Activated CD8-positive, alpha-beta memory T cell treated with anti-CD3 and anti-CD28 coated beads for 24 hours (primary cell): ENCODE results near the gene USP24.
"Not testable (repeated sequence)": the region's sequence is repeated elsewhere in the genome, so short reads cannot be mapped to it uniquely, and the experiment has no call there.

Experiments
- DNase-seq: peaks from one replicate; pipeline ENCODE4 v3.0.0-alpha.2; 2020

Gene USP24

GRCh38 chr1:55225228-55225627 lies 10.1 kb upstream of the USP24 start:
- no peak for DNase-seq

DNA sequence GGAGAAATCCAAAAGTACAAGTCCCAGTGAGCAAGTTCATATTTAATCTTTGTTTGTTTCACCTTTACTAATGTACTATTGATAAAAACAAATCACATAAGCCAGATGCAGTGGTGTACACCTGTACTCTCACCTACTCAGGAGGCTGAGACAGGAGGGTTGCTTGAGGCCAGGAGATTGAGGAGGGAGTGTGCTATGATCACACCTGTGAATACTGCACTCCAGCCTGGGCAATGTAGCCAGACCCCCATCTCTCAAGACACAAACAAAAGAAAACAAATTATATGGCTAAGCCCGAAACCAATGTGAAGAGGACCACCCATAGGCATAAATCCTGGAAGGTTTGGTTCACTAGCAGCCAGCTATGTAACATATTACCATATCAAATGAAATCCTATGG lies 9.6 kb upstream of the USP24 start:
- DNase-seq = no peak

- DNase-seq = no peak
Observed at GRCh38 chr1:55222152-55222551, 7.0 kb upstream of the USP24 start.

DNA sequence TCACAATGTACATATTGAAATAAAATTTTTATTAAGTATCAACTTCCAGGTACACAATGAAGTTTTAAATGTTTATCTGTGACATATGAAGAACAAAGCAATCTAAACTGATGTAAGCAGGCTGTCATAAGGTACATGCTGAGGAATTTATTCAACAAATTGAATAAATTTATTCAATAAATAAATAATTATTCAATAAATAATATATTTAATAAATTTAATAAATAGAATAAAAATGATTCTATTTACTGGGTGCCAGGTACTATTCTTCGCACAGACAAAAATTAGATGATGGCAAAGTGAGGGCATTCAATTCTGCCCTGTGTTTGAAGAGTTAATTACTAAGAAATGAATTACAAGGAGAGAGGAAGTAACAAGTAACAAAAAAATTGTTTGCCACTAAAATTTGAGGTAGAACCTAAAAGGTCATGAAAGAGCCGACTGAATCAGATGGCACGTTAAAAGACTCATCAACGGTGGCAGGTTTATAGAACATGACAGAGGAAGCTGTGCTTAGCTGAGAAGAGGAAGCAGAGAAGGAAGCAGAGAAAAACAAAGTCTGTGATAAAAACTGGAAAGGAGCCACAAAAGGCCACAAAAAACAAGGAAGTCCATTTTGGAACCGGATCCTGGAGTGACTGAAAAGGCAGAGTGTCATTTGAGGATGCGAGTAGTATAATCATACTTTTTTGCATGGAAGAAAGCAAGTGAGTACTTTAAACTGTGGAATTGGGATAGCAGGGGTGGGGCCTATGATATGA lies 2.2 kb upstream of the USP24 start:
- DNase-seq = no peak

DNA sequence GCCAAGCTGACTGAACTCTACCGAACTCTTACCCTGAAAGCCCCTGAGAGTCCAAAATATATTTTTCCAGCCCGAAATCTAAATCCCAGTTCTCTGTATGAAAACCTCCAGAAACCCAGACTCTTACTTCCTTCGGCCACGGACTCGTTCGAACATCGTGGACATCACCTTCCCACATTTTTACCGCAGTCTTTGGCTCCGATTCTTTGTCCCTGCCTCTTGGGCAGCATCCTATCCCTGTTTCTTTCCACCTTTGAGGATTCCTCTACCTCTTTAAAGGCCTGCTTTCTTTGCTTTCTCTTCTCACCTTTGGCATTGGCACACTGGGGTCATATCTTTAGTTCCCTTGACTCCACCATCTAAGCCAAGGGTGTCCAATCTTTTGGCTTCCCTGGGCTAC lies 932 bp upstream of the USP24 start:
- no peak for DNase-seq

- DNase-seq = no peak
Observed at GRCh38 chr1:55214934-55215193, 300 bp downstream of the USP24 start.

GRCh38 chr1:55214212-55214933 lies 791 bp downstream of the USP24 start:
- DNase-seq = peak; percentile 75

DNA sequence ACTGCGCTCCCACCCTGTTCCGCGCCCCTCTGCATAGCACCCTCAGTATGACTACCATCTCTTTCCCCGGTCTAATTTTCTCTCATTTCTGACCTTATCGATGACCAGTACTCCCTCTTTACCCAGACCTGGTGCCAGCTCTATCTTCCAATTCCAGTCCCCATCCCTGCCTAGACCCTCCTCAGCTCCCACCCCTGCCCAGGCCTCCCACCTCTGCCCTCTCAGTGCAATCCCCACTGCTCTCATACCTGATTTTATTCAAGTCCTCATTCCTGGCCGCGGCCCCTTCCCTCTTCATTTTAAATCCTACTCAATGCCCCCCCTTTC lies 1.3 kb downstream of the USP24 start:
- peak; percentile 66 for DNase-seq

- no peak for DNase-seq
Observed at GRCh38 chr1:55213151-55213884, 1.8 kb downstream of the USP24 start.

DNA sequence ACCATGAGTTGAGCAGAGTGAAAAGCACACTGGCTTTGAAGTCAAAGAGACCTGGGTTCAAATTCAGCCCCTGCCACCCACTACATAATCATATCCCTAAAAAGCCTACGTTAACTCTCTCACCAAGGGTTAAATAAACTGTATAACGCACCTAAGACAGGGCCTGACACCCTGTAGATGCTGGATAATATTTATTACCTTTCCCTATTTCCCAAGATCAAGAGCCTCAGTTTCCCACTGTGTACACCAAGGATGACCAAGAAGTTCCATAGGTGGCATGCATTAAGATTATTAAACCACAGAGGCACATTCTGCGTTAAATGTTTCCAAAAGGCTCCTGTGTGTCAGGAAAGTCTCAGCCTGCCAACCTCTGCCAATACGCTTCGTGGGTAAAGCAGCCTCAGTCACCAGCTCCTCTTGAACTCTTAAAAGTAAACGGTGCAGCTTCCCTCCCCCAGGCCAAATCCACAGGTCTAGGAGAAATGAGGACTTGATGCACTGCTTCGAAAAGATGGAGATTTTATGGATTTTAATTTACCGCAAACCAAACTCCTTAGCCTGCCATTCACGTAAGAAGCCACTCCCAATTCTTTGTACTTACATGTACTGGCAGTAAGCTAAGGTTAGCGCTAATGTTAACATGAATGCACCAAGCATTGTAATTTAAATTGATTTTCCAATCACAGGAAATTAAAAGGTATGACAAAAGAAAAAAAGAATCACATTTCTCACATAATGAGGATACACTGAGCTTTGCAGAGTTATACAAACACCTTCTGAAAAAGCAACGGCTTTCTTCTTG lies 2.6 kb downstream of the USP24 start:
- DNase-seq = no peak

- no peak for DNase-seq
Observed at GRCh38 chr1:55211863-55212262, 3.3 kb downstream of the USP24 start.

- no peak for DNase-seq
Observed at GRCh38 chr1:55210990-55211801, 4.0 kb downstream of the USP24 start.

DNA sequence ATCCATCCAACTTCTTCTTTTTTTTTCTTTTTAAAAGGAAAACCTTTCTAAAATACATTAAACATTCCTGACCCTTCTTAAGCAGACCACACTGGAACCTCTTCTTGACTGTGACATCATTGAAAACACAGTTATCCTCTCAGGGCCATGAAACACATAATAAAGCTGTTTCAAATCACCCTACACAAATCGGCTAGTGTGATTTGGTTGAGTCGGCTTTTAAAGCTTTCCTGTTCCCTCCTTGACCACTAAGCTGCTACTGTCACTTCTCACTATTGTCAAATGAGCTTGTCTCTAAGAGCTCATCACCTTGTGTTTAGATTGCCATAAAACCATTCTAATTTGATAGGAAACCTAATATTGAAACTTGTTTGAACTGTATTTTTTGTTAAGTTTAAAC lies 5.9 kb downstream of the USP24 start:
- no peak for DNase-seq

DNA sequence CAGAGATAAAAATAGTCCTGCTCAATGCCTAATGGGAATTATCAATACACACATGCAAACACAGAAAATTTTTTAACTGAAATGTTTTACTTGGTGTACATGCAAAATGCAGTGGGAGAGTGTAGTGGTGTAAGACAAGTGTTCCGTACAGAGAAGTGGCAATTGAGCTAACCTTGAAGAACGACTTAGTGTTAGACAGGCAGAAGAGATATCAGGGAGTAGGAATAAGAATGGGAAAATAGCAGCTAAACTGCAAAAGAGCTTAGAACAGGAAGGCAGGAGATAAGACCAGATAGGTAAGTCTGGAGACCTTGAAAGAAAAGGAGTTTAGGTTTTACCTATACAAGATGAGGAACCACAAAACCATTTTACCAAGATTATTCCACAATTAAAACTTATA lies 9.0 kb downstream of the USP24 start:
- no peak for DNase-seq

GRCh38 chr1:55204997-55205396 lies 10.2 kb downstream of the USP24 start:
- DNase-seq = no peak

- no peak for DNase-seq
Observed at GRCh38 chr1:55203064-55203463, 12.1 kb downstream of the USP24 start.

DNA sequence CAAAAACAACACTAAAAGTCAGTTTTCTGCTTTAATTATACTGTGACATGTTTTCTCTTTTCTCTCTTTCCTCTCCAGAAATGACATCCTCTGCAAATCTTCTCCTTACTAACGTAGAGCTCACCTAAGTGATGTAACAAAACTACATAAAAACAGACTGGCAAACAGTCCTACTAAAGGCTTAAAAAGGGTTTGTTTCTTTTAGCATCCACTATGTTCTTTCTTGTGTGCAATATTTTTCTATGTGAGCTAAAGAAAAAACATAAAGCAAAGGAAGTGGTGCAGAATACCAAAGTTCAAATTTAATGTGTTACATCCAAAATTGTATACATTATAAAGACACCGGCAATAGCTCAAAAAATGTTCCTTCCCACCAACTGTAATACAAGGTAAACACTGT lies 14.5 kb downstream of the USP24 start:
- DNase-seq = no peak

GRCh38 chr1:55199735-55200134 lies 15.4 kb downstream of the USP24 start:
- DNase-seq = not testable (repeated sequence)

DNA sequence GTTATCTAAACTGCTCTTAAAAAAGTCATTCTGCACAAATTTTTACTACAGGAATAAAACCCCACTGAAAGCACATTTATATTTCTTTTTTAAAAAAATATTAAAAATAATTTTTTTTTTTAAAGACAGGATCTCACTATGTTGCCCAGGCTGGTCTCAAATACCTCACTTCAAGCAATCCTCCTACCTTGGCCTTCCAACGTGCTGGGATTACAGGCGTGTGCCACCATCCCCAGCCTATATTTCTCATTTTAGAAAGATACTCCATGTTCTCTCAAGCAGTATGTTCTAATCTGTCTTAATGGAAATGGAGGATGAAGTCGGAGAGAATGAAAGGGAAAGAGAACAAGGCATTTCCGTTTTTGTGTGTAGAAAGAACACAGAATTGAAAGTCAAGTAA lies 17.1 kb downstream of the USP24 start:
- no peak for DNase-seq

GRCh38 chr1:55197099-55197498 lies 18.1 kb downstream of the USP24 start:
- no peak for DNase-seq

DNA sequence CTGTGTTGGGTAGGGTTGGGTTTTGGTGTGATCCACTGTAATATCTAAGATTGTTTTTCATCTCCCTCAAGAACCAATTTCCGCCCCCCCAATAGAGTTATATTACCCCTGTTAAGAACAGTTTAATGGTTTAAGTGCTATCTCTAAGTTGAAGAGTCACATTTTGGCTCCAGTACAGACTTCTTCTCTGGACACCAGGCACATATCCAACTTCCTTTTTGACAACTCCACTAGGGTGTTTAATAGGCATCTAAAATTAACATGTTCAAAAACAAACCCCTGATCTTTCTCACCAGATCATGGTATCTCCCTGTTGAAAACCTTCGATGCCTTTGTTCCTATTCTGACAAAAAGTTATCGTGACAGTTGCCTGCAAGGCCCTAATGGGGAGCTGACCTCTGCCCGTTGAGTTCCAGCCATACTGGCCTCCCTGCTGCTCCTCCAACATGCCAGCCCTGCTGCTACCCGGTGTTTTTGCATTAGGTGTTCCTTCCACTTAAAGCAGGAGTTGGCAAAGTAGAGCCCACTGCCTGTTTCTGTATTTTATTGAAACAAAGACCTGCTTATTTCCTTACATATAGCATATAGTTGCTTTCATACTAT lies 18.6 kb downstream of the USP24 start:
- DNase-seq = no peak
